Fibroblast of villous mesenchyme (primary cell): Measurements from ENCODE around the gene HCLS1. TPM values are rescaled to one million over a fixed set of nuclear protein-coding genes. Genes with fewer than 3 reads are reported as not detected.

Experiments
- DNase-seq: peaks from one replicate; pipeline ENCODE4 v3.0.0-alpha.2; 2010; ENCODE audit warnings: low read depth
- H3K4me3 ChIP-seq: 2 replicates; pipeline ENCODE4 v1.5.1; 2011; ENCODE audit warnings: low read depth, mild to moderate bottlenecking, low read length
- CTCF ChIP-seq: IDR thresholded peaks from 2 replicates; pipeline ENCODE4 v1.5.1; 2012; ENCODE audit warnings: low read depth, mild to moderate bottlenecking, low read length; ENCODE audit not compliant: insufficient read depth
- total RNA-seq: library from RNA; depleted of rRNA; stranded (reverse); fragments of >200 nt; gene quantifications from 2 replicates; pipeline ENCODE4 v1.2.3, GENCODE V29; 2012

Gene HCLS1
- total RNA-seq, 1 donor = 0.86 TPM

GRCh38 chr3:121659586-121659985 is 1.1 kb downstream of the HCLS1 start:
- TF ChIP-seq CTCF = no peak
- H3K4me3 ChIP-seq = no peak overlapping the region
- no peak for DNase-seq

GRCh38 chr3:121658716-121659435 is 1.8 kb downstream of the HCLS1 start:
- no peak for DNase-seq
- no peak overlapping the region for H3K4me3 ChIP-seq
- no peak for TF ChIP-seq CTCF

DNA sequence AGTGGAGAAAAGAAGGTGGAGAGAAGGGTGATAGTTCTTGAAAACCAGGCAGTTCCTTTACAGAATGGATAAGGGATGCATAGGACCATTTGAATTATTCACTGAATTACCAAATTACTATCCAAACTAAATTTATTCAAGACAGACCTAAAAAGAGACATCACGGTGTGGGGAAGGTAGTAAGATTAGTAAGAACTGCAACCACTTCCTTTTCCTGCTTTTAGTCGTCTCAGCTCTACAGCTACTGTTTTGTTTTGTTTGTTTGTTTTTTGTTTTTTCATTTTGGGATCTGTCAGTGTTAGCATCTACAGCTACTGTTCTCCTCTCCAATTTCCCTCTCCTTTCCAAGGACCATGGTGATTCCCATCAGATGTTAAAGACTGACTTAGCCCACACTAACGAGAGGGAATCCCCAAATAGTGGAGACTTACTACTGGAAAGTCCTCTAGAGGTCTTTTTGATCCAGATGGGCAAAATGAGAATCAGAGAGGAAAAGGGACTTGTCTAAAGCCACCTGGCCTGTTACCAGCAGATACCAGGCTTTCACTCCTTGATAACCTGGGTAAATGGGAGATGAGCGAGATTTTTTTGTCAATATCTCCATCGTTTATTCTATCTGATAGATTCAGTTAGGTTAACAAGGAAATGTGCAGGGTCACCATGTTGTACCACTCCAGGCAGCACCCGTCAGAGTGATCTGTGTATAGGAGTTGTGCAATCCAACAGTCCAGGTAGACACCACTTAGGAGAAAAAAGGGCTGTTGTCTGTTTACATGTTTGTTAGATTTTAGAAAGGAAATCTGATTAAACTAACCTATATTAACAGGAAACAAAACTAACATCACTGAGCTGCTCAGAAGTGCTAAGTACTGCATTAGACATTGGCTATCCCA is 6.0 kb downstream of the HCLS1 start:
- no peak for TF ChIP-seq CTCF
- no peak for DNase-seq
- H3K4me3 ChIP-seq = no peak overlapping the region

- no peak for TF ChIP-seq CTCF
- H3K4me3 ChIP-seq = no peak overlapping the region
- DNase-seq = peak; percentile 14
Observed at GRCh38 chr3:121651684-121652083, 9.0 kb downstream of the HCLS1 start.

DNA sequence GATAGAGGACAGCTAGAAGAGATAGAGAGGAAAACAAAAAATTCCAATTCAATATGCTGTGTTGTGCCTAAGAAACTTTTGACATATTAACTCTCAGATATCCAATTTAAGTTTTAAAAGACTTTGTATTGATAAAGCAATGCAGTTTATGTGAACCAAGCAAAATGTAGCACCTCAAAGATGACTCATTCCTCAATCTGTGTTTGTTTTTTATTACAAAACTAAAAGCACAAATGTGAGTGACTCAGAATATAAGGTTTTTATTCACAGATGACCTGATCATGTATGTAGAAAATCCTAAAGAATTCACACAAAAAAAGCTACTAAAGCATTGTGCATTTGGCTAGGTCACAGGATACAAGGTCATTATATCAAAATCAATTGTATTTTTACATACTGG is 11.1 kb downstream of the HCLS1 start:
- peak; percentile 11 for DNase-seq
- no peak overlapping the region for H3K4me3 ChIP-seq
- no peak for TF ChIP-seq CTCF

DNA sequence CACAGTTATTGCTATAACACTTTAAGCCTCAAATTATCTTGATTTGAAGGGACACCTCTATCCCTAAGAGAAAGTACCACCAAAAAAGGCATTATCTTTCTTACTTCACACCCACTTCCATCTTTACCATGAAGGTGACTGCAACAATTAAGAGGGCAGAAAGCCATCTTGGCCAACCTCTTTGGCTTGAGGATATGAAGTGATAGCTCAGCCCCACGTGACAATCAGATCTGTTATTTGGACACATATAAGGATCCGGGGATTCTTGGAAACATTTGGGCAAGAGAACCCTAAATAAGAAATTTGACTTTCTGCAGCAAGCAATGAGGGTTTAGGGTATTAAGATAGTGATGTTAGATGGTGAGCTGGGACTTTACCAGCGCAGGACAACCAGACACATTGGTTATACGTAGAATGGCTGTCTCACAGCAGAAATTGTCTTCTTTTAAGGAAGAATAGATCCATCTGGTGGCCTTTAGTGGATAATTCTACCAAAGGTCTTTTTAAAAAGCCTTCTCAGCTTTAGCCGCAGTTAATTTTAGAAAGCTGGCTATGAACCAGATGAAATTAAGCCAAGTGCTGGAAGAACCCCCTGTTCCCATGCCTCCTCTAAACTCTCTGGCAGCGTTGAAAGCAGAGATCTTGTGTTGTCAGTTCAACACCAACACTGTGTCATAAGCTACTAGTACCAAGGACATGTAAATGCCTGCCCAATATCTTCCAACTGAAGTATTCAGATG is 12.3 kb downstream of the HCLS1 start:
- no peak for TF ChIP-seq CTCF
- H3K4me3 ChIP-seq = no peak overlapping the region
- DNase-seq = no peak
